NOMO-1 treated with DMSO at 0.1 percent for 48 hours (cell line): ENCODE measurements around the gene BBOX1.
"Not testable (repeated sequence)": the region's sequence is repeated elsewhere in the genome, so short reads cannot be mapped to it uniquely, and the experiment has no call there.

Experiments
- DNase-seq: peaks from one replicate; lab custom pipeline; 2025; ENCODE audit not compliant: unreplicated experiment; lab: John Stamatoyannopoulos, UW

The BBOX1 gene, protein sequence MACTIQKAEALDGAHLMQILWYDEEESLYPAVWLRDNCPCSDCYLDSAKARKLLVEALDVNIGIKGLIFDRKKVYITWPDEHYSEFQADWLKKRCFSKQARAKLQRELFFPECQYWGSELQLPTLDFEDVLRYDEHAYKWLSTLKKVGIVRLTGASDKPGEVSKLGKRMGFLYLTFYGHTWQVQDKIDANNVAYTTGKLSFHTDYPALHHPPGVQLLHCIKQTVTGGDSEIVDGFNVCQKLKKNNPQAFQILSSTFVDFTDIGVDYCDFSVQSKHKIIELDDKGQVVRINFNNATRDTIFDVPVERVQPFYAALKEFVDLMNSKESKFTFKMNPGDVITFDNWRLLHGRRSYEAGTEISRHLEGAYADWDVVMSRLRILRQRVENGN

DNA sequence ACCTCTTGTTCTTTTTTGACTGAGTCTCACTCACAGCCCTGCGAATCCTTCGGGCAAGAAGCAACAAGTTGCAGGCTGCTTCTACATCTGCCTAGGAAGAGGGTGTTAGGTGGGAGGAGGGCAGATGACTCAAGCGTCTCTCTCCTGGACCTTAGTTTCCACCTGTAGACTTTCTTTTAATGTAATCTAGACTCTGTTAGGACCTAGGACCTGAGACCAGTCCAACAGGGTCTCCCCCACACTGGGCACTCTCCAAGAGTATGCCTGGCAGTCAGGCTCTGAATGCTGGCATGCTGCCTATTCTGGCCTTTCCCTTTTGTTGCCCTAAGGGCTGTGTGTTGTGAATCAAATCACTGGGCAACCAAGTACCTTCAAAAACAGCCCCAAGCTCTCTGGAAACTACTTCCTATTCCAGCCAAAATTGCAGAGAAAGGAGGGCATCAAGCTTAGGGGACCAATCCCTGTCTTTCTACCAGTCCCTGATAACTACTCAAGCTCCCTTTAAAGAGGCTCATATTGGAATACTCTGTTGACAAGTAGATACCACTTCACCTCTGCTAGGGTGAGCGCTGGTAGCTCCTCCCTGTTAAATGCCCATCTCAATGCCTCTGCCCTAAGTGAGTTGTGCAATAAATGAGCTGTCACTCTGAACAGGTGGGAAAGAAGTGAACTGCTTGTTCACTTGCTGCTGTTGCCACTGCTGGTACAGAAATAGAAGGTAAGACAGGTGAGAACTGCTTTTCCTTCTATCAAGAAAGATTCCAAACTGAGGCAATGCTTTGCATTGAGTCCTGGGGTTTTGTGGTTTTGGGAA is at the start of gene BBOX1:
Gene BBOX1 (plus strand): TSS at position 514 of the 814 bp plus-strand sequence. CDS start 14,616 bp downstream, outside the sequence.
- peak; percentile 45 for DNase-seq

DNA sequence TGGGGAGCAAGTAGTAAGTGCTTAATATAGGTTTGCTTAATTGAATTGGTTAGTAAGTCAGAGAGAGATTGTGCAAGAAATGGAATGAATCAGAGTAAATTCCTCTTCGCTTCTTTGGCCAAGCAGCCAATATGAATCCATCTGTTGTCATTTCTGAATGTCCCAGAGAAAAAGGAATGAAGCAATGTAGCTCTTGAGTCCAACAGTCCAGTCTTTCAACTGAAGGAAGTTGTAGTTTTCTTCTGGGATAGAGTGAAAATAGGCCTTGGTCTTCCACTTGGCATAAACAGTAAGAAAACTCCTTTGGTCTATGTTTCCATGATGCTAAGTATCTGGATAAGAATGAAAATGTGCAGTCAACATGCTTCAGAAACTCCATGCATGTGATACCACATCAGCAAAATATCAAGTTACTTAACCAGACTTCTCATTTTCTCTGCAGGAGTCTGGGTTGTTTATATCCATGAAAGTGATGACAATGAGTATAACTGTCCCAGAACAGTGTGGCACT is 48.5 kb upstream of the BBOX1 start:
- peak; percentile 4 for DNase-seq

DNA sequence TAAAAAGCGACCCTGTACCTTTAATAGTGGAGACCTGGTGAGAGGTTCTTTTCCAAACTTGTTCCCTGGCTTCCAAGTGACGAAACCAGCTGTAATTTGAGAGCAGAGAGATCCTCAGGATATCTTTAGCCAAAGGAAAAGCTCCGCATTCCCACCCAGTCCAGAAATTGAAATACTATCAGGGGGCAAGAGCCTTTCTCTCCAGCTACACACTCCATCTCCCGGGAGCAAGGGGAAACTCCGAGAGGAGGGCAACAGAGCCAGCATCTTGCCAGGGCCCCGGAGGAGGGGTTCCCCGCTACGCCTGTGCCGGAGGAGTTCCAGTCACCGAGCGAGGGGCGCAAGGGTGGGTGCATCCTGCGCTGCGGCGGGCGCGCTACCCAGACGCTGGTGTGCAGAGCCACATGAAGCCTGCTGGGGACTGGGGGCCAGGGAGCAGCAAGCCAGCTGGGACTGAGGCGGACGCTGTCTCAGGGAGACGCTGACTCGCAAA is 46.6 kb upstream of the BBOX1 start, which contains the start of gene FIBIN:
Gene FIBIN (plus strand): TSS at position 148 of the 493 bp plus-strand sequence. CDS start 415 bp downstream, outside the sequence.
- no peak for DNase-seq

DNA sequence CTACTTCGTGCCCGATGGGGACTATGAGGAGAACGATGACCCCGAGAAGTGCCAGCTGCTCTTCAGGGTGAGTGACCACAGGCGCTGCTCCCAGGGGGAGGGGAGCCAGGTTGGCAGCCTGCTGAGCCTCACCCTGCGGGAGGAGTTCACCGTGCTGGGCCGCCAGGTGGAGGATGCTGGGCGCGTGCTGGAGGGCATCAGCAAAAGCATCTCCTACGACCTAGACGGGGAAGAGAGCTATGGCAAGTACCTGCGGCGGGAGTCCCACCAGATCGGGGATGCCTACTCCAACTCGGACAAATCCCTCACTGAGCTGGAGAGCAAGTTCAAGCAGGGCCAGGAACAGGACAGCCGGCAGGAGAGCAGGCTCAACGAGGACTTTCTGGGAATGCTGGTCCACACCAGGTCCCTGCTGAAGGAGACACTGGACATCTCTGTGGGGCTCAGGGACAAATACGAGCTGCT is 46.0 kb upstream of the BBOX1 start:
- DNase-seq: no peak

DNA sequence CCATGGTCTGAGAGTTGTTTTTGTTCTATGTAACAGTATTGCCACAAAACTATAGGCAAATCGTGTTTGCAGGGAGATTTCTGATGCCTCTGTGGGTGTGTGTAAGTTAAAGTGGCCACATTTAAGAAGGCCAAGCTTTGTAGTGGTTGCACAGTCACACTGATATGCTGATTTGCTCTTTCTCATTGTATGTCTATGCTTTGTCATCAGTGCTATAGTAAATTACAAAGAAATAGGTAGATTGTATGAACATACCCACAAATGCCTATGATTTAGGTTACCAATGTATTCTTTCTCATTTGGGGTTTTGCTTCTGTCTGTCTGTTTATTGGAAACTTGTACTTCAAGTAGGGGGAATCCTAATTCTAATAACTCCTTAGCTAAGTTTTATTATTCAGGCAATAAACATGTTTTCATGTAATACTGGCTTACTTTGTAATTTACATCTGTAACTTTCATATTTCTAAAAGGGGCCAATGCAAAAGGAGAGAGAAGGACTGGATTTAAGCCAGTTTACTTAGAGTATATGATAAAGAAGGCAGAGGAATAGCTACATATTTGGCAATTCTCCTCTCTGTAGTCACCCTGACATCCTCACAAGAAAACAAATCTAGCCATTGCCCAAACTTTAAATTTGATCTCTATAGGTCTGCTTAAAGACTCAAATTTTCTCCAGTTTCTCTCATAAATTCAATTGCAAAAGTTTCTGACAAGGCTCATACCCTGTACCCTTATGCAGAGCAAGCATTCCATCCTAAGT is 44.7 kb upstream of the BBOX1 start:
- DNase-seq: no peak

DNA sequence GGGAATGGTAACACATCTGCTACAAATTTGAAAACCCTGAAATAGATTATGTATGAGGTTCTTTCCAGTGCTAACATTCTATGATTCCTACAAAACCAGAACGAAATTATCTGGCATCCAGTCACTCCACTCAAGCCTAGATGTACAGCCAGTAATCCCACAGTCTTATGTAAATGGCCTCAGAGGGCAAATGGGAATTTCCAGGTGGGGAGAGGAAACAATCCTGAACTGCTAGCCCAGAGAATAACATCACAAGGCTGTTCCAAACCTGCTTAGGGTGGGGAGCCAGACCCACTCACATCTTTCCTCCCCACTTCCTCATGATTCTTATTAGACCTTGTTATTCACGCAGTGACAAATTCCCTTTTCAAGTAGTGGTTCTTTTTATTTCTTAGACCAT is 43.2 kb upstream of the BBOX1 start:
- no peak for DNase-seq

DNA sequence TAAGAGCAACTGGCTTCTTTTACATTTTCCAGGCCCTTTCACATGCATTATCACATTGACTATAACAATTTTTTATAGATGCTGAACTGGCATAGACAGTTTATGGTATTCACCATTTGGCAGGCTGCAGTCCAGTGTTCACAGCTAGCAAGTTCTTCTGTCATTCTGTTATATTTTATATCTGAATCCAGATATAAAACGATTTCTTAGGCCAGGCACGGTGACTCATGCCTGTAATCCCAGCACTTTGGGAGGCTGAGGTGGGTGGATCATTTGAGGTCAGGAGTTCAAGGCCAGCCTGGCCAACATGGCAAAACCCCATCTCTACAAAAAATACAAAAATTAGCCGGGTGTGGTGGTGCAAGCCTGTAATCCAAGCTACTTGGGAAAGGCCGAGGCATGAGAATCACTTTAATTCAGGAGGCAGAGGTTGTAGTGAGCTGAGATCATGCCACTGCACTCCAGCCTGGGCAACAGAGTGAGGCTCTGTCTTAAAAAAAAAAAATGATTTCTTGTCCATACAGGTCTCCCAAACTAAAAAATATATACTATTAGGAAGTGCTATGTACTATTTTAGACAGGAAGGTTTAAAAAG is 39.4 kb upstream of the BBOX1 start:
- not testable (repeated sequence) for DNase-seq

DNA sequence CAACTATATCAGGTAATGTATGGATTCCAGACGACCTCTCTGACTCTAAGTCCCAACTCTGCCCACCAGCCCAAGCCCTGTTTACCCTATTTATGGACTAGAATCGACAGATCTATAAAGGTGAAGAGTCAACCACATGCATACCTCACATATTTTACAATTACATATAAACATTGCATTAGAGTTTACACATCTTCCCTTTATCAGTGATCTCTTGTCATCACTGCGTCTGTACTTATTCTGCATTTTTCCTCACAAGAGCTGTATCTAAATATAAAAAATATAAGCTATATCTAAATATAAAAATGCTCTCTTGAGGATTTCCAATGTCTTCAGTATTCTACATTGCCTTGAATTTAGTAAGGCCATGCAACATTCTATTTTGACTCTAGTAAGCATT is 38.2 kb upstream of the BBOX1 start:
- DNase-seq: no peak

DNA sequence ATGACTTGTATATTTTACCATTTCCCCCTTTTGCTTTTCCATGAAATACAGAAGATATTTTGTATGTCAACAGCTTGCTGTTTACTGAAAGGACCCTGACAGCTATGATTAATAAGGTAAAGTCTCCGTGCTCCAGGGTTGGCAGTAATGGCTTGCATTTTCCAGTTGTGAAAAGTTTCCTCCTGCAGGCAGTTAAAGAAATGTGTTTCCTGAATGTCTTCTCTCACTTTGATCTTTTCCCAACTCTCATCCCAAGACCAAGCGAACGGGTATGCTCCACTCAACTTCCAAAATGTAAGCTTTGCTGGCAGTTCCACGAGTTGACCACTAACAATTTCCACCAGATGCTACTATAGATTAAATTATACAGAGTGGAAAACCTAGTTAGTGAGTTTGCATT is 37.8 kb upstream of the BBOX1 start:
- DNase-seq: no peak

DNA sequence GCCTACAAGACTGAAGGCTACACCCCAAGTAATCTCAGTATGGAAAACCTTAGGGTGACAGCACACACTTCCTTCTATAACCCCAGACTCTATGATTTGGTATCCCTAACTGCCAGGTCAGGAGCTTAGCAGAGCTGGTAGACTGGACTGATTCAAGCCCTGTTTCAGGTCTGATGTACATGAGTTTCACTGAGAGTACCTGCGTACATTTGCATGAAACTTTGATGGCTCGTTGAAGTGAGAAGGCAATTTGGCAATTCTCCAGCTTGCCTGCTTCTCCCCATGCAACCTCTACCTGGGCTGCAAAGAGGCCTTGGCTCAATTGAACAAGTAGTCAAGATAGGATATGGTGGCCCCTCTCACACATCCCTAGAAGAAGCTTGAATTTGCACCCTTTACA is 36.5 kb upstream of the BBOX1 start:
- DNase-seq: no peak

DNA sequence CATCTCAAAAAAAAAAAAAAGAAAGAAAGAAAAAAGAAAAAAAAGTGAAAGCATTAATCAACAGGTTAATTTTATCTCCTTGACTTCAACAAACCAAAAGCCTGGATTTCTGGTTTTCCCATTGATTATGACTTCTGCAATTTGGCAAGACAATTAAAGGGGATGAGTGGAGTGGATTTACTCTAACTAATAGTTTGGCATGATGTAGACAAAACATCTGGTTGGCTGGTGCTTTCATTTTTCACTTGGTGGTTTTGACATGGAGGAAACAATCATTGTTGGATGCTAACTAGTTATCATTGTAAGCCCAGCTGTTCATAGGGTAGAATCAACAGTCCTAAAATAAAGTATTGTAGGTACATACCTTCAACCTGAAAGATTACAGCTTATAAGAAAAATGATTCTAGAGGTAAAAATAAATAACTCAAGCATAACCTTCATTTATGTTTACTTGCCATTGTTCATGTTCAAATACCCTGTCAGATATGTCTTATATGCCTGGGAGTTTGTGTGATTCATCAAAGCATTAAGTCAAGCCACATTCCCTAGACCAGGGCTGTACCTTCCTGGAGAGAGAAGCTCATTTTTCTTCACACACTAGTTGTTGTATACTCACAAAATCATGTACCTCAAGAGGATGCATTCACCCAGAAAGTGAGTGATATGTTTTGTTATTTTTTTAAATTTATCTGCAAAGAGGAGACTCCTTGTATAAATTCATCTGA is 31.6 kb upstream of the BBOX1 start:
- no peak for DNase-seq

DNA sequence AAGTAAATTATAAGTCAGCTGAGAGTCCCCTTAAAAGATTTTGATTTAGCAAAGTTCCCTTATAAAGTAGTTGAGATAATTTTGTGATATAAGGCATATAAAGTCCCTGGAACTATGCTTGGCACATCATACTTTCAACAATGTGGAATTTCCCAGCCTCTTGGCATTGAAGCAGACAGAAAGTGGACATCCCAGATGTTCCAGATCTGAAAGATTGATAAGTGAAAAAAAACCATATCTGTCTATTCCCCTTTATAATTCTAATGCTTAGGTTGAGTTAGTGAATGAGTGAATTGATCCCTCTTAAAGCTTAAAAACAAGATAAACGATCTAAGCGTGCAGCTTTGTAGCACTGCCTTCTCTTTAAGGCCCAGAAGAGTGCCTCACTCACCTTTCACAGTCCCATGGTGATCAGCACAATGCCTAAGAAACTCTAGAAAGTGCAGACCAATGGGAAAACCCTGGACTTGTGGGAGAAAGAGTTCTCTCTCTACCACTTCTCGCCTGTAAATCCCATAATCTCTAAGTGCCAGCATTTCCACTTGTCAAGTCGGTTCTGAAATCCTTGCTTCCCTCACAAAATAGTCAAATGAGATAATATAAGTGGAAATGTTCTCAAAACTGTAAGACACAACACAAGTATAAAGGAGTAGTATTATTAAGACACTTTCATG is 28.9 kb upstream of the BBOX1 start:
- no peak for DNase-seq

DNA sequence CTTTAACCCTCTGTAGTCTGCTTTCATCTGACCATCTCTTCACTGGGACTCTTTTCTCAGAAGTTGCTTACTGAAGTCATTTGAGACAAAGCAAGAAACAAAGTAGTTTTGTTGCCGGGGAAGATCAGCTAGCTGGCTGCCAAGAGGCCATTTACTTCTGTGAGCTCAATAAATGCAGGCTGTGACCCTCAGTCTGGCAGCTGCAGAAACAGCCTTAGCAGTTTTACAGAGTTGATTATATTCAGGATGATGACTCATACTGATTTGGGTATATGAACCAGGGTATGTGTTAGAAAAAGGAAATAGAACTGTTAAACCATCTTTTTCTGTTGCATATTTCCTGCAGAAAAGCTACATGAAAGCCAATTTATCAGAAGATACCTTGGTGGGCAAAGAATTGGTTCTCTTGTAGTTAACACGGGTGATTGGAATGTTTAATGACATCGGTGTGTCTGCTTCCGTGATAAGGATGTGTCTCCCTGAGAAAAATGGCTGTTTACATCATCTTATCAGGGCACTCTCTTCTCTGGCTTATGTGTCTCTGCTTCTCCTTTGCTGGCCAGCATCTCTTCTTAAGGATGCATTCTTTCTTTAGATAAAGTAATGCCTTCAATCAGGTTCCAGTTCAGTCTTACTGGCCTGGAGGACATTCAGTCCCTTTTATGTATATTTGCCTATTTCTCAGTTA is 28.2 kb upstream of the BBOX1 start:
- peak; percentile 50 for DNase-seq

DNA sequence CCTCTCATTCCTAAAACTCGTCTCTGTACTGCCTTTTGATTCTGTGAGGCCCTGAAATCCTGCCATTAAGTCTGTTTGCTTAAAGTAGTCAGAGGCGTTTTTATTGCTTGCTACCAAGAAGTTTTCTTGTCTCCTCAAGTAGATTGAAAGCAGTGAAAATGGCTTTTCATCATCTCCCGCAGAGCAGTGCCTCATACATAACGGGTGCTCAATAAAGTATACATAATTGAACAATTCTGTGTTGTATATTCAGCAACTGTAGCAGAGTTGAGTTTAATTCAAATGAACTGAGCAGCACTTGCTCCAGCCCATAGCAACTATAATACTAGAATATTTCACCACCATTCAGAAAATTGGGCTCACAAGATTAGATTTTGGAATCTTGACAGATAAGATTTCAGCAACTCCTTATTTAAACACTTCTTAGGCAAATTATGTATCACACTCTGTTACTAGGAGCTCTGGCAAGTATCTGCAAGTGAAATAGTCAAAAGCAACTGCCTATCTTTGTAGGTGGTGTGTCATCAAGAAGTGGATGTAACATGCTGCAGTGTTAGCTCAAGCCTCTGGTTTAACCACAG is 26.7 kb upstream of the BBOX1 start:
- no peak for DNase-seq

DNA sequence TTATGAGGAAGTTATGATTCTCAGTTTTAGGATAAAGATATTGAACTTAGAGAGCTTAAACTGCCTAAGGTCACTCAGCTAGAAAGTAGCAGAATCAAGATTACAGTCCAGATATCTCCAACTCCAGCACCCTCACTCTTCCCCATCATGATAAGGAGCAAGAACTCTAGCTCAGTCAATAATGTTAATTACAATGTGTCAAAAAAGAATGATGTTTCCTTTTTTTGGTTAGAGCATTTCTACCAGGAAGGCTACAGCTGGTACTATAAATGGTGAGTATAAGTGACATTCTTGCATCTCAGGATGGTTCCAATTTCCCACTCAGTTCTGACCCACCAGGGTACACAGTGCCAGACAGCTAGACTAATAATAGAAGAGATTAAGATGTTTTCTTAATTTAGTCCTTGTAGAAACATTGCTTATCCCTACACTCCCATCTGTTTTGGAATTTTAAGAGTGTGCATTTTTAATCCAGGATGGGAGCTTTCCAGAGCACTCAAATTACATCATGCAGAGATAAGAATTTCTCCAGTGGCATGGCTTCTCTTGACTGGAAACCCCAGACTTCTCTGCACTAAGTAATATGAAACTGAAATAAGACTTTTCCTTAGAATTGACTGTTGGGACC is 21.6 kb upstream of the BBOX1 start:
- no peak for DNase-seq

DNA sequence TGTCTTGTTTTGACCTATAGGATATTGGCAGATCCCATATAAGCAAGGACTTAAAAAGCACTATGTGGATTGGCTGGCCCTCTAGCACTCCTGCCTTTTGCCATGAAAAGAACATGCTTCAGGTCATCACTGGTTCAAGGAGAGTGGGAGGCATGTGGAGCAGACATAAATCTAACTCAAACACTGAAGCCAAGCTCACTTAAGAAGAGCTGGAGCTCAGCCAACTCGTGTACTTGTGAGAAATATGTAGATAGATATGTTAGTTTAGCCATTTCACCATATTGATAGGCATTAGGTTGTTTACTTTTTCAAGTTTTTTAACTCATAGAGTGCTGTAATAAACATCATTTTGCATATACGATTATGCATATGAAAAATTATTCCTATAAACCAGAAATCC is 19.9 kb upstream of the BBOX1 start:
- no peak for DNase-seq

DNA sequence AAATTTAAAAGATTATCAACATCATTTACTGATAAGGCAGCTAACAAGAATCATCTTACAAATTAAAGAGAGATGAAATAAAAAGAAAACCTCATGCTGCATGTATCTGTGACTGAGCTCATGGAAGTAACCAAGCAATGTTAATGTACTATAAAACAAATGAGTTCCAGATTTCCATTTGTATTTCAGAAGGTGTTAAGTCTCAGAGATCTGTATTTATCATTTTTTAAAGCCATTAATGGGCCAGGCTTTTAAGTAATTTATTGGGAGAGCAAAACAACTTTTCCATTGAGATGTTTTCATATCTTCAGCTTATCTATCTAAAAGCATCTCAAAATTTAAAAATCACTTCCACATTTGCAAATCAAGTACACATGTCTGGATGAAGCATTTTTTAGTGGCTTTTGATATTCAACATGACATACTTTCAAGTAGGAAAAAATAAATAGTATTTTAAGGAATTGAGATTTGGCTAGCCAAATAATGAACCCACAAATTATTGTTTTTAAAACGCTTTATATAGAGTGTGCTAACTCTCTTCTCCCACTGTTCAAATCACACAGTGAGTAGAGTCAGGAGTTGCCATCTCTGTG is 17.9 kb upstream of the BBOX1 start:
- DNase-seq: no peak

DNA sequence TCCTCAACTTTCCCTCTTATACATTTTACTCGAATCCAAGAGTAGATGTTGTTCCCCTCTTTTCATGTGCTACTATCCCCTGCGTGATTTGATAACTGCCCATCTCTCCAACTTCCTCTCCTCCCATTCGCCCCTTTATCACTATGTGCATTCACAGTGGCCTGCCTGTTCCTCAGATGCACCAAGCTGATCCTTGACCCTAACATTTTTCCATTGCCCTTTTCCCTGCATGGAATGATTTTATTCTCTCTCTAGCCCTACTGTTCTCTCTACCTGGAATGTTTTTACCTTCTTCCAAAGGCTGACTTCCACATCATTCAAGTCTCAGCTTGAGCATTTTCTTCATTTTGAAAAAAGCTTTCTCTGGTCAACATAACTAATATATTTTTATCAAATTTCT is 15.8 kb upstream of the BBOX1 start:
- no peak for DNase-seq
